Measurements from ENCODE around the gene DOCK4. TPM values are rescaled to one million over a fixed set of nuclear protein-coding genes. Genes with fewer than 3 reads are reported as not detected.

DOCK4 gene
- total and polyA plus RNA-seq, 4 donors: 7.2 to 48.9 (median 12.8) TPM

DNA sequence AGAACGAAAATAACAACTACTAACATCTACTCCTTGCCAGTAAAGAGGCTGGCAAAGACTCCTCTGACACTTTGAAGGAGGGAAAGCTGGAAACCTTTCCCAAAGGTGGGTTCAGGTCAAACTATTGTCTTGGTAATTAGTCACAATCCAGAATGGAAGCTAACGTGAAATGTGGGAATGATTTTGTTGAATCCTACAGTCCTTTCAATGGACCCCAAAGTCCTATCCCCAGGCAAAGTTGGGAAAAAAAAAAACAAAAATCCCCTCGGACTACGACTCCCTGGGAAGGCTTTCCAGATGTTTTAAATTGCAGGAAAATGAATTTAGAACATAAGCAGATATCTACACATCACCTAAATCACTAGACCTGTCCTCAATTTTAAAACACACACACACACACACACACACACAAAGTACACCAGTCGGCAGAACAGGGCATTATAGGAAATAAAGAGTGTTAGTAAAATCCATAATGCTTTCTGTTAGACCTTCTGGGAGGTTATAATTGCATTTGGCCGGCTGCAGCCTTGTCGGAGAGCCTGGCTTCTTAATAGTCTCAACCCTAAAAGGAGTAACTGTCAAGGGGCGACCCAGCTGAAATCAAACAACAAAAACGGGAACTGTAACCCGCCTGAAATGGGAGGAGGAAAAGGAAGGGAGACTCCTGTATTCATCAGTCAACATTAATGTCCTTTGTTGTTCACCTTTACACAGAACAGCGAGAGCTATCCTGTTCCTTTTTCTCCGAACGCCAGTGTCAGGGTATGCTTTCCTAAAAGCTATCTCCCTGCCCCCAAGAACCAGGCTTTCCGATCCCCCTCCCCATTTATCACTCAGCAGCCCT, 1.5 kb downstream of the DOCK4 start:
- WGBS: under 1% methylated on average over 14 of the region's 14 CpGs
- Histone ChIP-seq H3K4me1 (ENCODE audit: control insufficient read depth in 4 of 4, insufficient read depth in 4 of 4, low read length in 3 of 4) (peaks cover 2 to 28% (median 21%) of the 10 kb centered on the region in 4 donors), H3K27me3 (ENCODE audit: control insufficient read depth in 4 of 4, insufficient read depth in 4 of 4, low read length in 3 of 4) (no peaks in the 10 kb centered on the region), H3K9ac (ENCODE audit: low read depth in 1 of 2, low read length in 2 of 2) (peak overlapping the region; percentile 73 to 77), H3K4me3 (ENCODE audit: low read depth in 1 of 3, low read length in 3 of 3) (peak overlapping the region; percentile 54 to 75 (median 75)), H3K36me3 (ENCODE audit: control insufficient read depth in 4 of 4, insufficient read depth in 3 of 4, low read depth in 1 of 4, low read length in 3 of 4) (no peaks in the 10 kb centered on the region), H3K27ac (ENCODE audit: low read depth in 1 of 2, low read length in 2 of 2) (peak overlapping the region; percentile 88 to 93), H3K9me3 (ENCODE audit: control insufficient read depth in 4 of 4, low read length in 3 of 4) (no peaks in the 10 kb centered on the region)
- DNase-seq (ENCODE audit: low spot score): no peak
- TF ChIP-seq JUND (IDR thresholded peaks at IDR 0.05) (no peak), EGR1 (IDR thresholded peaks at IDR 0.05; ENCODE audit: low read depth in 2 of 2) (no peak), HNF4G (IDR thresholded peaks at IDR 0.05) (no peak), RXRA (IDR thresholded peaks at IDR 0.05) (no peak), TAF1 (conservative IDR thresholded peaks at IDR 0.05) (no peak), YY1 (IDR thresholded peaks at IDR 0.05) (no peak), FOXA2 (IDR thresholded peaks at IDR 0.05) (no peak)
- TF ChIP-seq, protein P1, sequence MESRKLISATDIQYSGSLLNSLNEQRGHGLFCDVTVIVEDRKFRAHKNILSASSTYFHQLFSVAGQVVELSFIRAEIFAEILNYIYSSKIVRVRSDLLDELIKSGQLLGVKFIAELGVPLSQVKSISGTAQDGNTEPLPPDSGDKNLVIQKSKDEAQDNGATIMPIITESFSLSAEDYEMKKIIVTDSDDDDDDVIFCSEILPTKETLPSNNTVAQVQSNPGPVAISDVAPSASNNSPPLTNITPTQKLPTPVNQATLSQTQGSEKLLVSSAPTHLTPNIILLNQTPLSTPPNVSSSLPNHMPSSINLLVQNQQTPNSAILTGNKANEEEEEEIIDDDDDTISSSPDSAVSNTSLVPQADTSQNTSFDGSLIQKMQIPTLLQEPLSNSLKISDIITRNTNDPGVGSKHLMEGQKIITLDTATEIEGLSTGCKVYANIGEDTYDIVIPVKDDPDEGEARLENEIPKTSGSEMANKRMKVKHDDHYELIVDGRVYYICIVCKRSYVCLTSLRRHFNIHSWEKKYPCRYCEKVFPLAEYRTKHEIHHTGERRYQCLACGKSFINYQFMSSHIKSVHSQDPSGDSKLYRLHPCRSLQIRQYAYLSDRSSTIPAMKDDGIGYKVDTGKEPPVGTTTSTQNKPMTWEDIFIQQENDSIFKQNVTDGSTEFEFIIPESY (IDR thresholded peaks at IDR 0.05): no peak
- TF ChIP-seq, protein P2, sequence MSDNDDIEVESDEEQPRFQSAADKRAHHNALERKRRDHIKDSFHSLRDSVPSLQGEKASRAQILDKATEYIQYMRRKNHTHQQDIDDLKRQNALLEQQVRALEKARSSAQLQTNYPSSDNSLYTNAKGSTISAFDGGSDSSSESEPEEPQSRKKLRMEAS (IDR thresholded peaks at IDR 0.05): no peak

DNA sequence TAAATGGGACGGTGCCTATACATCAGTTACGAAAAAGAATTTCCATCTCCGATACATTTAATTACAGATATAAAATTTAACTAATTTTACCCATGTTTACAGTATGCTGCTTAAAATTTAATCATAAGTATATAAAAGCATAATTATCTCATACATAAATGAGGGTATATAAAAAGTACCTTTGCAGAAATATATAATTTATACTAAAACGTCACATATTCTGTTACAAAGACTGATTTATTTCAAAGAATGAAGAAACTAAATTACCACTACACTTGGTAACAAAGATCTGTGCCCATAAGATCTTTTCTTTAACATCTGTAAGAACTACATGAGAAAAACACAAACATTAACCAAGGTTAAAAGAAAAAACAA, 2.8 kb downstream of the DOCK4 start:
- 67% methylated on average over 4 of the region's 4 CpGs for WGBS
- peak overlapping the region in 1 of 2 donors; percentile 88 for H3K27ac ChIP-seq (ENCODE audit: low read depth in 1 of 2, low read length in 2 of 2)
- no peak overlapping the region for H3K9ac ChIP-seq (ENCODE audit: low read depth in 1 of 2, low read length in 2 of 2)

More for the DNA sequence above, 2.8 kb downstream of the DOCK4 start:
- H3K4me3 ChIP-seq (ENCODE audit: low read depth in 1 of 3, low read length in 3 of 3): no peak overlapping the region
- DNase-seq (ENCODE audit: low spot score): no peak
- TF ChIP-seq GABPA (IDR thresholded peaks at IDR 0.05 in 1 of 2, conservative IDR thresholded peaks at IDR 0.05 in 1 of 2): no peak
- TF ChIP-seq TAF1 (conservative IDR thresholded peaks at IDR 0.05): no peak
- no peak for TF ChIP-seq RXRA (IDR thresholded peaks at IDR 0.05)
- TF ChIP-seq FOXA1 (IDR thresholded peaks at IDR 0.05): no peak
- TF ChIP-seq, protein P3, sequence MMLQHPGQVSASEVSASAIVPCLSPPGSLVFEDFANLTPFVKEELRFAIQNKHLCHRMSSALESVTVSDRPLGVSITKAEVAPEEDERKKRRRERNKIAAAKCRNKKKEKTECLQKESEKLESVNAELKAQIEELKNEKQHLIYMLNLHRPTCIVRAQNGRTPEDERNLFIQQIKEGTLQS (IDR thresholded peaks at IDR 0.05): no peak
- TF ChIP-seq YY1 (IDR thresholded peaks at IDR 0.05): no peak
- TF ChIP-seq, protein P2 (IDR thresholded peaks at IDR 0.05): no peak
- TF ChIP-seq SP1 (IDR thresholded peaks at IDR 0.05): no peak
- TF ChIP-seq, protein P4, sequence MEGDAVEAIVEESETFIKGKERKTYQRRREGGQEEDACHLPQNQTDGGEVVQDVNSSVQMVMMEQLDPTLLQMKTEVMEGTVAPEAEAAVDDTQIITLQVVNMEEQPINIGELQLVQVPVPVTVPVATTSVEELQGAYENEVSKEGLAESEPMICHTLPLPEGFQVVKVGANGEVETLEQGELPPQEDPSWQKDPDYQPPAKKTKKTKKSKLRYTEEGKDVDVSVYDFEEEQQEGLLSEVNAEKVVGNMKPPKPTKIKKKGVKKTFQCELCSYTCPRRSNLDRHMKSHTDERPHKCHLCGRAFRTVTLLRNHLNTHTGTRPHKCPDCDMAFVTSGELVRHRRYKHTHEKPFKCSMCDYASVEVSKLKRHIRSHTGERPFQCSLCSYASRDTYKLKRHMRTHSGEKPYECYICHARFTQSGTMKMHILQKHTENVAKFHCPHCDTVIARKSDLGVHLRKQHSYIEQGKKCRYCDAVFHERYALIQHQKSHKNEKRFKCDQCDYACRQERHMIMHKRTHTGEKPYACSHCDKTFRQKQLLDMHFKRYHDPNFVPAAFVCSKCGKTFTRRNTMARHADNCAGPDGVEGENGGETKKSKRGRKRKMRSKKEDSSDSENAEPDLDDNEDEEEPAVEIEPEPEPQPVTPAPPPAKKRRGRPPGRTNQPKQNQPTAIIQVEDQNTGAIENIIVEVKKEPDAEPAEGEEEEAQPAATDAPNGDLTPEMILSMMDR (IDR thresholded peaks at IDR 0.05; ENCODE audit: low read depth, low read length, missing input control): no peak
- TF ChIP-seq HNF4A (conservative IDR thresholded peaks at IDR 0.05): no peak
- TF ChIP-seq NR2F2 (IDR thresholded peaks at IDR 0.05): no peak
- TF ChIP-seq, protein P1 (IDR thresholded peaks at IDR 0.05): no peak
- TF ChIP-seq, protein P5, sequence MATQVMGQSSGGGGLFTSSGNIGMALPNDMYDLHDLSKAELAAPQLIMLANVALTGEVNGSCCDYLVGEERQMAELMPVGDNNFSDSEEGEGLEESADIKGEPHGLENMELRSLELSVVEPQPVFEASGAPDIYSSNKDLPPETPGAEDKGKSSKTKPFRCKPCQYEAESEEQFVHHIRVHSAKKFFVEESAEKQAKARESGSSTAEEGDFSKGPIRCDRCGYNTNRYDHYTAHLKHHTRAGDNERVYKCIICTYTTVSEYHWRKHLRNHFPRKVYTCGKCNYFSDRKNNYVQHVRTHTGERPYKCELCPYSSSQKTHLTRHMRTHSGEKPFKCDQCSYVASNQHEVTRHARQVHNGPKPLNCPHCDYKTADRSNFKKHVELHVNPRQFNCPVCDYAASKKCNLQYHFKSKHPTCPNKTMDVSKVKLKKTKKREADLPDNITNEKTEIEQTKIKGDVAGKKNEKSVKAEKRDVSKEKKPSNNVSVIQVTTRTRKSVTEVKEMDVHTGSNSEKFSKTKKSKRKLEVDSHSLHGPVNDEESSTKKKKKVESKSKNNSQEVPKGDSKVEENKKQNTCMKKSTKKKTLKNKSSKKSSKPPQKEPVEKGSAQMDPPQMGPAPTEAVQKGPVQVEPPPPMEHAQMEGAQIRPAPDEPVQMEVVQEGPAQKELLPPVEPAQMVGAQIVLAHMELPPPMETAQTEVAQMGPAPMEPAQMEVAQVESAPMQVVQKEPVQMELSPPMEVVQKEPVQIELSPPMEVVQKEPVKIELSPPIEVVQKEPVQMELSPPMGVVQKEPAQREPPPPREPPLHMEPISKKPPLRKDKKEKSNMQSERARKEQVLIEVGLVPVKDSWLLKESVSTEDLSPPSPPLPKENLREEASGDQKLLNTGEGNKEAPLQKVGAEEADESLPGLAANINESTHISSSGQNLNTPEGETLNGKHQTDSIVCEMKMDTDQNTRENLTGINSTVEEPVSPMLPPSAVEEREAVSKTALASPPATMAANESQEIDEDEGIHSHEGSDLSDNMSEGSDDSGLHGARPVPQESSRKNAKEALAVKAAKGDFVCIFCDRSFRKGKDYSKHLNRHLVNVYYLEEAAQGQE (IDR thresholded peaks at IDR 0.05): no peak
- TF ChIP-seq JUND (IDR thresholded peaks at IDR 0.05): no peak
- no peak for TF ChIP-seq FOXA2 (IDR thresholded peaks at IDR 0.05)
- TF ChIP-seq RAD21 (IDR thresholded peaks at IDR 0.05): no peak
- peaks cover 2 to 28% (median 24%) of the 10 kb centered on the region in 4 donors for H3K4me1 ChIP-seq (ENCODE audit: control insufficient read depth in 4 of 4, insufficient read depth in 4 of 4, low read length in 3 of 4)
- H3K9me3 ChIP-seq (ENCODE audit: control insufficient read depth in 4 of 4, low read length in 3 of 4): no peaks in the 10 kb centered on the region
- H3K36me3 ChIP-seq (ENCODE audit: control insufficient read depth in 4 of 4, insufficient read depth in 3 of 4, low read depth in 1 of 4, low read length in 3 of 4): no peaks in the 10 kb centered on the region
- no peaks in the 10 kb centered on the region for H3K27me3 ChIP-seq (ENCODE audit: control insufficient read depth in 4 of 4, insufficient read depth in 4 of 4, low read length in 3 of 4)

All from liver (tissue), 9 donors.